ENCODE measurements around the gene STX8.

The STX8 gene

GRCh38 chr17:9406046-9406606 lies 169.5 kb downstream of the STX8 start:
- DNase-seq (ENCODE audit: extremely low spot score): no peak
- ChIA-PET CTCF (no interaction called here), POLR2A (no interaction called here)

GRCh38 chr17:9403257-9403656 lies 172.4 kb downstream of the STX8 start:
- DNase-seq (ENCODE audit: extremely low spot score): no peak
- TF ChIP-seq PKNOX1 (IDR thresholded peaks at IDR 0.05): no peak
- no peak for TF ChIP-seq CTBP1 (IDR thresholded peaks at IDR 0.05; ENCODE audit: borderline replicate concordance)
- no peak for TF ChIP-seq NFRKB (IDR thresholded peaks at IDR 0.05)
- TF ChIP-seq ZNF384 (IDR thresholded peaks at IDR 0.05): no peak
- TF ChIP-seq LEF1 (IDR thresholded peaks at IDR 0.05; ENCODE audit: borderline replicate concordance): no peak
- TF ChIP-seq HDGF (IDR thresholded peaks at IDR 0.05; ENCODE audit: borderline replicate concordance): no peak
- TF ChIP-seq FOXA1 (IDR thresholded peaks at IDR 0.05): no peak
- no peak for TF ChIP-seq BHLHE40 (IDR thresholded peaks at IDR 0.05; ENCODE audit: borderline replicate concordance)
- TF ChIP-seq ELF4 (IDR thresholded peaks at IDR 0.05): no peak
- POLR2A ChIA-PET: no interaction called here
- CTCF ChIA-PET: no interaction called here

More at GRCh38 chr17:9406046-9406606, 169.5 kb downstream of the STX8 start:
- TF ChIP-seq FOXM1 (IDR thresholded peaks at IDR 0.05; ENCODE audit: borderline replicate concordance) (no peak), ELF4 (IDR thresholded peaks at IDR 0.05) (no peak), SUZ12 (IDR thresholded peaks at IDR 0.05) (no peak), SP1 (IDR thresholded peaks at IDR 0.05) (no peak), CTBP1 (IDR thresholded peaks at IDR 0.05; ENCODE audit: borderline replicate concordance) (no peak), PKNOX1 (IDR thresholded peaks at IDR 0.05) (no peak), TARDBP (IDR thresholded peaks at IDR 0.05) (no peak), ARNT (IDR thresholded peaks at IDR 0.05) (no peak), BHLHE40 (IDR thresholded peaks at IDR 0.05; ENCODE audit: borderline replicate concordance) (no peak), HDGF (IDR thresholded peaks at IDR 0.05; ENCODE audit: borderline replicate concordance) (no peak), LEF1 (IDR thresholded peaks at IDR 0.05; ENCODE audit: borderline replicate concordance) (no peak), NFRKB (IDR thresholded peaks at IDR 0.05) (no peak), ZNF384 (IDR thresholded peaks at IDR 0.05) (no peak), L3MBTL2 (conservative IDR thresholded peaks at IDR 0.05) (no peak), FOXA1 (IDR thresholded peaks at IDR 0.05) (no peak), FOXK2 (IDR thresholded peaks at IDR 0.05) (no peak)

DNA sequence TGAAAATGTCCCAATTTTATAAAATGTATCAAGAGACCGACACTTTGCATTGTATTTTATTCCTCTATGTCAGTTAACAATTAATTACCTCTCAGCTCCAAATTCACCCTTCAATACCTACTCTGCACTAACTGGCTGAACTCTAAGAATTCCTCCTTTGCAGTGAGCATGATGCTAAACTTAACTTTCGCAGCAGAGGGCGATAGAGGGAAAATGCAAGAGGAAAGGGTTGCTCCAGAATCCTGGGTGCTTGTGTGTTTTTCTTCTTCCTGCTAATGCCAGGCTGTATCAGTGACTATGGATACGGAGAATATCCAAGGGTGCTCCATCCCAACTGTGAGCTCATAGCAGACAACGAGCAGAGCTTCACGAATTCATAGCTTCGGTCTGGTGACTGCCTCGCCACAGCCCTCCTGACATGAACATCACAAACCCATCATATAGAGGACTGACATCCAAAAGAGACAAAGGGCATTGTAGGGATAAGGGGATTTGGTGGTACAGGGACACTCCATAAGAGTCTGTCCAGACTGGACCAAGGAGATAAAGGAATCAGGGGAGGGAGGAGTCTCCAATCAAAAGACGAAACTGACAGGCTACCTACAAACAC lies 172.9 kb downstream of the STX8 start:
- peak; percentile 56 for DNase-seq (ENCODE audit: extremely low spot score)
- POLR2A ChIA-PET: no interaction called here
- no peak for TF ChIP-seq NFRKB (IDR thresholded peaks at IDR 0.05)
- TF ChIP-seq SUZ12 (IDR thresholded peaks at IDR 0.05): no peak
- TF ChIP-seq HDGF (IDR thresholded peaks at IDR 0.05; ENCODE audit: borderline replicate concordance): no peak
- no peak for TF ChIP-seq ZNF384 (IDR thresholded peaks at IDR 0.05)
- TF ChIP-seq FOXM1 (IDR thresholded peaks at IDR 0.05; ENCODE audit: borderline replicate concordance): no peak
- TF ChIP-seq SP1 (IDR thresholded peaks at IDR 0.05): no peak
- TF ChIP-seq ARNT (IDR thresholded peaks at IDR 0.05): no peak
- TF ChIP-seq FOXA1 (IDR thresholded peaks at IDR 0.05): no peak
- no peak for TF ChIP-seq L3MBTL2 (conservative IDR thresholded peaks at IDR 0.05)
- no peak for TF ChIP-seq TARDBP (IDR thresholded peaks at IDR 0.05)
- no peak for TF ChIP-seq FOXK2 (IDR thresholded peaks at IDR 0.05)
- TF ChIP-seq ELF4 (IDR thresholded peaks at IDR 0.05): no peak
- no peak for TF ChIP-seq BHLHE40 (IDR thresholded peaks at IDR 0.05; ENCODE audit: borderline replicate concordance)
- TF ChIP-seq CTBP1 (IDR thresholded peaks at IDR 0.05; ENCODE audit: borderline replicate concordance): no peak
- TF ChIP-seq LEF1 (IDR thresholded peaks at IDR 0.05; ENCODE audit: borderline replicate concordance): no peak
- CTCF ChIA-PET: no interaction called here

DNA sequence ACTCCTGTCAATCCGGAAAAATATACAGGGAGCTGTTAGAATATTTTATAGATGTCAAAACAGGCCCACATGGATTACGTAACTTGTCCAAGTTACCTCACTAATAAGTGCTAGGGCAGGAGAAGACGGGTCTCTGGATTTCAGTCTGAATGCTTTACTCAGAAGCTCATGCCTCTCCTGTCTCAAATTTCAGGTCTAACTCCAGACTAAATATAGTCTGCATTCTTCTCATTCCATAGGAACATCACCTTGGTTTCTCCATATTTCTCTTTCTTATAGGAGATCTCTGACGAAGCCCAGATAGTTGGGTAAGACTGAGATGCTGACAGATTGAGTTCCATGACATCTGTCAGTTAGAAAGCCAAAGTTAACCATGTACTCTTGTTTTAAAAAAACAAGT lies 174.2 kb downstream of the STX8 start:
- ChIA-PET CTCF (interaction anchor here (1.3 kb wide), 1 partner anchor 121 kb away, joined by 3 read pairs; no protein-coding TSS in a partner anchor), POLR2A (no interaction called here)
- TF ChIP-seq FOXA1 (IDR thresholded peaks at IDR 0.05) (no peak), CTBP1 (IDR thresholded peaks at IDR 0.05; ENCODE audit: borderline replicate concordance) (no peak), LEF1 (IDR thresholded peaks at IDR 0.05; ENCODE audit: borderline replicate concordance) (no peak), ZNF384 (IDR thresholded peaks at IDR 0.05) (no peak), ELF4 (IDR thresholded peaks at IDR 0.05) (no peak), FOXM1 (IDR thresholded peaks at IDR 0.05; ENCODE audit: borderline replicate concordance) (no peak), FOXK2 (IDR thresholded peaks at IDR 0.05) (no peak), BHLHE40 (IDR thresholded peaks at IDR 0.05; ENCODE audit: borderline replicate concordance) (no peak), ARNT (IDR thresholded peaks at IDR 0.05) (no peak), L3MBTL2 (conservative IDR thresholded peaks at IDR 0.05) (no peak)
- DNase-seq (ENCODE audit: extremely low spot score): no peak

DNA sequence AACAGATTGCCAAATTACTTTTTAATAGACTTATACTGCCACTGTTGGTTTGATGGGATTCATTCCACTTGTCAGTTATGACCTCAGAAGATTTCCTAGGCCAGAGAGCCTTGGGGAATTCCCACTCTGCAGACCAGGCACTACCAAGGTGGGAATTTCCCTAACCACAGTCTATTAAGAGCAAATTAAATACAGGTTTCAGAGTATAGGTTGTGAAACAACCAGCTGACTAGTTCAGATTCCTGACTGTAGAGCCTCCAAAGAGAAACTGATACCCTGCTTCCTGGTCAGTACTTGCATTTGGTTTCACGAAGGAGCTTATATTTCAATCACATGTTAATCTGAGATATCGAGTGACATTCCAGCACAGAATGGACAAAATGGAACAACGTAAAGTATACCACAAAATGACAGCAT lies 186.5 kb downstream of the STX8 start:
- TF ChIP-seq ELF4 (IDR thresholded peaks at IDR 0.05) (no peak), ARNT (IDR thresholded peaks at IDR 0.05) (no peak), FOXA1 (IDR thresholded peaks at IDR 0.05) (no peak), FOXM1 (IDR thresholded peaks at IDR 0.05; ENCODE audit: borderline replicate concordance) (no peak), SUZ12 (IDR thresholded peaks at IDR 0.05) (no peak), CTBP1 (IDR thresholded peaks at IDR 0.05; ENCODE audit: borderline replicate concordance) (no peak), ZNF384 (IDR thresholded peaks at IDR 0.05) (no peak), LEF1 (IDR thresholded peaks at IDR 0.05; ENCODE audit: borderline replicate concordance) (no peak), FOXK2 (IDR thresholded peaks at IDR 0.05) (no peak), HDGF (IDR thresholded peaks at IDR 0.05; ENCODE audit: borderline replicate concordance) (no peak), PKNOX1 (IDR thresholded peaks at IDR 0.05) (no peak), L3MBTL2 (conservative IDR thresholded peaks at IDR 0.05) (no peak), NFRKB (IDR thresholded peaks at IDR 0.05) (no peak), TARDBP (IDR thresholded peaks at IDR 0.05) (no peak), SP1 (IDR thresholded peaks at IDR 0.05) (no peak), BHLHE40 (IDR thresholded peaks at IDR 0.05; ENCODE audit: borderline replicate concordance) (no peak)
- CTCF ChIA-PET: interaction anchor here (0.7 kb wide), 1 partner anchor 111 kb away, joined by 3 read pairs; no protein-coding TSS in a partner anchor
- POLR2A ChIA-PET: no interaction called here
- DNase-seq (ENCODE audit: extremely low spot score): no peak
